HEK293 (cell line): ENCODE results near the gene DNA2.

Source experiments
- CTCF ChIA-PET: fragments of 350-600 bp; formaldehyde crosslinking; extraction: SDS; loops from one replicate; lab custom pipeline; 2021; ENCODE audit warnings: antibody characterized with exemption; lab: Yijun Ruan, JAX
- POLR2A ChIA-PET: fragments of 300-600 bp; formaldehyde crosslinking; extraction: SDS; loops from one replicate; lab custom pipeline; 2020; ENCODE audit warnings: antibody characterized with exemption, inconsistent platforms; lab: Yijun Ruan, JAX
- H3K27ac ChIP-seq: fragments of 200-500 bp; sonication (Bioruptor generic); 2 replicates; pipeline ENCODE4 v1.5.1; 2014; ENCODE audit warnings: low read depth, low read length, control low read depth, inconsistent platforms; ENCODE audit errors: extremely low read depth
- H3K36me3 ChIP-seq, 2 experiments: fragments of 200-500 bp in 1 of 2; sonication (Bioruptor generic) in 1 of 2; 1 replicate in 1 of 2; 2 replicates in 1 of 2; pipeline ENCODE4 v1.5.1; 2014 to 2017; ENCODE audit warnings: inconsistent platforms in 2 of 2, low read length in 2 of 2; ENCODE audit not compliant: control insufficient read depth in 2 of 2, insufficient read depth in 1 of 2
- H3K4me1 ChIP-seq: fragments of 200-500 bp; sonication (Bioruptor generic); 2 replicates; pipeline ENCODE4 v1.5.1; 2014; ENCODE audit warnings: mild to moderate bottlenecking, low read length, inconsistent platforms; ENCODE audit not compliant: control insufficient read depth, insufficient read depth
- H3K4me3 ChIP-seq: 2 replicates; pipeline ENCODE4 v1.5.1; 2011; ENCODE audit warnings: low read depth, mild to moderate bottlenecking, control low read depth, low read length, moderate library complexity
- H3K9me3 ChIP-seq: fragments of 200-500 bp; sonication (Bioruptor generic); 2 replicates; pipeline ENCODE4 v1.5.1; 2014; ENCODE audit warnings: low read depth, low read length, inconsistent platforms; ENCODE audit not compliant: control insufficient read depth, insufficient read depth
- CTCF ChIP-seq: fragments of 450-650 bp; formaldehyde crosslinking; IDR thresholded peaks from 2 replicates; pipeline ENCODE4 v1.5.1; 2016; ENCODE audit warnings: missing biosample characterization, missing genetic modification characterization
- HOXD13 ChIP-seq: sonication (generic); formaldehyde crosslinking; IDR thresholded peaks from 2 replicates; pipeline ENCODE4 v1.8.0; 2022; ENCODE audit warnings: missing genetic modification reagents, borderline replicate concordance
- KLF7 ChIP-seq: fragments of 450-650 bp; formaldehyde crosslinking; IDR thresholded peaks from 2 replicates; pipeline ENCODE4 v1.5.1; 2016; ENCODE audit warnings: missing biosample characterization, missing genetic modification characterization, borderline replicate concordance
- MEIS1 ChIP-seq: sonication (generic); formaldehyde crosslinking; IDR thresholded peaks from 2 replicates; pipeline ENCODE4 v1.8.1; 2022; ENCODE audit warnings: missing genetic modification reagents, mild to moderate bottlenecking, borderline replicate concordance
- PATZ1 ChIP-seq: fragments of 450-650 bp; formaldehyde crosslinking; IDR thresholded peaks from 2 replicates; pipeline ENCODE4 v1.5.1; 2016; ENCODE audit warnings: missing biosample characterization, missing genetic modification characterization
- ZBTB21 ChIP-seq: fragments of 450-650 bp; formaldehyde crosslinking; IDR thresholded peaks from 2 replicates; pipeline ENCODE4 v1.5.1; 2017; ENCODE audit warnings: missing biosample characterization, missing genetic modification characterization
- ZEB2 ChIP-seq: fragments of 450-650 bp; formaldehyde crosslinking; IDR thresholded peaks from 2 replicates; pipeline ENCODE4 v1.5.1; 2016; ENCODE audit warnings: missing biosample characterization, missing genetic modification characterization
- ZNF211 ChIP-seq: fragments of 450-650 bp; formaldehyde crosslinking; IDR thresholded peaks from 2 replicates; pipeline ENCODE4 v1.5.1; 2016; ENCODE audit warnings: low read depth, missing biosample characterization, missing genetic modification characterization
- ZNF221 ChIP-seq: fragments of 450-650 bp; formaldehyde crosslinking; IDR thresholded peaks from 2 replicates; pipeline ENCODE4 v1.5.1; 2017; ENCODE audit warnings: missing biosample characterization, missing genetic modification characterization, borderline replicate concordance
- ZNF311 ChIP-seq: fragments of 450-650 bp; formaldehyde crosslinking; IDR thresholded peaks from 2 replicates; pipeline ENCODE4 v1.5.1; 2017; ENCODE audit warnings: missing biosample characterization, missing genetic modification characterization, borderline replicate concordance
- ZNF354C ChIP-seq: fragments of 450-650 bp; formaldehyde crosslinking; IDR thresholded peaks from 2 replicates; pipeline ENCODE4 v1.5.1; 2016; ENCODE audit warnings: missing biosample characterization, missing genetic modification characterization, low read depth, borderline replicate concordance
- ZNF48 ChIP-seq: fragments of 450-650 bp; formaldehyde crosslinking; IDR thresholded peaks from 2 replicates; pipeline ENCODE4 v1.5.1; 2016; ENCODE audit warnings: missing biosample characterization, missing genetic modification characterization
- ZNF510 ChIP-seq: fragments of 450-650 bp; formaldehyde crosslinking; IDR thresholded peaks from 2 replicates; pipeline ENCODE4 v1.5.1; 2018; ENCODE audit warnings: mild to moderate bottlenecking, missing genetic modification characterization, missing biosample characterization; ENCODE audit not compliant: insufficient replicate concordance
- ZNF544 ChIP-seq: fragments of 450-650 bp; formaldehyde crosslinking; IDR thresholded peaks from 2 replicates; pipeline ENCODE4 v1.5.0; 2017; ENCODE audit warnings: missing biosample characterization, missing genetic modification characterization
- ZNF585B ChIP-seq: fragments of 450-650 bp; formaldehyde crosslinking; IDR thresholded peaks from 2 replicates; pipeline ENCODE4 v1.5.1; 2016; ENCODE audit warnings: missing biosample characterization, missing genetic modification characterization
- ZNF704 ChIP-seq: fragments of 450-650 bp; formaldehyde crosslinking; IDR thresholded peaks from 2 replicates; pipeline ENCODE4 v1.5.1; 2016; ENCODE audit warnings: missing biosample characterization, missing genetic modification characterization
- ZSCAN18 ChIP-seq: fragments of 450-650 bp; formaldehyde crosslinking; IDR thresholded peaks from 2 replicates; pipeline ENCODE4 v1.5.1; 2016; ENCODE audit warnings: missing biosample characterization, missing genetic modification characterization
- ZSCAN4 ChIP-seq: fragments of 450-650 bp; formaldehyde crosslinking; IDR thresholded peaks from 2 replicates; pipeline ENCODE4 v1.5.1; 2017; ENCODE audit warnings: missing biosample characterization, missing genetic modification characterization

The DNA2 gene

GRCh38 chr10:68365611-68366010 is 106.2 kb downstream of the DNA2 start:
- H3K36me3 ChIP-seq = peaks cover 25 to 52% of the 10 kb centered on the region in 2 experiments
- TF ChIP-seq ZNF354C (tag by site-specific recombination) = no peak
- TF ChIP-seq CTCF (tag by site-specific recombination) = no peak
- TF ChIP-seq ZBTB21 = no peak
- TF ChIP-seq ZNF510 = no peak
- TF ChIP-seq ZSCAN18 (tag by site-specific recombination) = no peak
- TF ChIP-seq ZNF704 (tag by site-specific recombination) = no peak
- no peak for TF ChIP-seq ZSCAN4 (tag by site-specific recombination)
- TF ChIP-seq ZNF544 (tag by site-specific recombination) = no peak
- TF ChIP-seq HOXD13 (CRISPR knock-in tag) = no peak
- TF ChIP-seq ZNF221 (tag by site-specific recombination) = no peak
- TF ChIP-seq ZNF311 = no peak
- no peak for TF ChIP-seq ZEB2 (tag by site-specific recombination)
- no peak for TF ChIP-seq ZNF211 (tag by site-specific recombination)
- TF ChIP-seq, all 188 proteins: peak for 0
- no peaks in the 10 kb centered on the region for H3K4me1 ChIP-seq
- no peak overlapping the region for H3K4me3 ChIP-seq
- H3K27ac ChIP-seq = no peak overlapping the region
- ChIA-PET CTCF (no interaction called here), POLR2A (no interaction called here)
- H3K9me3 ChIP-seq = no peaks in the 10 kb centered on the region

- no peak overlapping the region for H3K27ac ChIP-seq
- no peaks in the 10 kb centered on the region for H3K4me1 ChIP-seq
- ChIA-PET CTCF (interaction anchor here (2.0 kb wide), 1 partner anchor 16 kb away, joined by 6 read pairs; no protein-coding TSS in a partner anchor), POLR2A (no interaction called here)
- no peak overlapping the region for H3K4me3 ChIP-seq
- H3K36me3 ChIP-seq = peaks cover 33 to 46% of the 10 kb centered on the region in 2 experiments
- TF ChIP-seq ZNF585B (tag by site-specific recombination) = no peak
- no peak for TF ChIP-seq PATZ1 (tag by site-specific recombination)
- TF ChIP-seq MEIS1 = no peak
- TF ChIP-seq ZNF48 (tag by site-specific recombination) = no peak
- no peak for TF ChIP-seq KLF7 (tag by site-specific recombination)
- no peaks in the 10 kb centered on the region for H3K9me3 ChIP-seq
Measured at GRCh38 chr10:68364101-68364886, 107.5 kb downstream of the DNA2 start.
